Measurements from ENCODE around the gene MTERF4. TPM values are rescaled to one million over a fixed set of nuclear protein-coding genes. Genes with fewer than 3 reads are reported as not detected.

MTERF4 gene
- total and polyA plus RNA-seq, 2 of the 13 experiments (the other 11 are each of a cell fraction or from before 2014, with no cell fraction given): 50.5 to 59.8 TPM

- Histone ChIP-seq H3K79me2 (ENCODE audit: insufficient read depth, low read length) (no peaks in the 10 kb centered on the region), H3K27me3 (ENCODE audit: control insufficient read depth in 1 of 2, insufficient read depth in 2 of 2, low read length in 2 of 2) (peaks cover 19 to 51% of the 10 kb centered on the region in 2 experiments), H3K4me2 (ENCODE audit: low read depth, low read length) (no peak overlapping the region), H3K27ac (ENCODE audit: extremely low read length, insufficient read depth, low read length) (no peak overlapping the region), H3K4me1 (ENCODE audit: insufficient read depth, low read length) (peaks cover 16% of the 10 kb centered on the region; the same call in 1 of the 2 replicates), H3K4me3 (replicated peaks in 1 of 3; ENCODE audit: insufficient read depth in 1 of 3, low read depth in 2 of 3, low read length in 3 of 3) (no peak overlapping the region), H3K9me3 (ENCODE audit: low read length) (no peaks in the 10 kb centered on the region), H2AFZ (ENCODE audit: low read length) (no peak overlapping the region), H3K36me3 (replicated peaks in 1 of 2; ENCODE audit: control insufficient read depth in 1 of 2, insufficient read depth in 2 of 2, low read length in 2 of 2) (no peaks in the 10 kb centered on the region), H3K9ac (ENCODE audit: insufficient read depth, low read depth, low read length) (no peak overlapping the region), H4K20me1 (ENCODE audit: insufficient read depth, low read length) (no peaks in the 10 kb centered on the region; the same call in 1 of the 2 replicates)
- in situ Hi-C loops (cut with HindIII; ENCODE audit: extremely low pct_ligation_motif_present, low pct_unique_long_range_greater_than_20kb): no loop called here
- no TSS peak for BruUV-seq (replicated peaks)
- intact Hi-C loops (cut with micrococcal nuclease; ENCODE audit: unreplicated experiment): no loop called here
- TF ChIP-seq POGZ (CRISPR knock-in tag; IDR thresholded peaks at IDR 0.05) (no peak), ZNF891 (CRISPR knock-in tag; IDR thresholded peaks at IDR 0.05) (0 out of 2 replicates have a peak, but pooled peaks have one; percentile 8)
- FAIRE-seq (no peak), DNase-seq (ENCODE audit: low spot score) (no peak), ATAC-seq (no peak)
- CTCF ChIA-PET (ENCODE audit: low intra/inter-chr PET ratio, low total read pairs): no interaction called here
- POLR2A ChIA-PET: no interaction called here
- 61% methylated on average over 11 of the region's 28 CpGs for WGBS (ENCODE audit: low lambda C conversion rate)
Observed at GRCh38 chr2:241068942-241069810, 32.9 kb downstream of the MTERF4 start.

DNA sequence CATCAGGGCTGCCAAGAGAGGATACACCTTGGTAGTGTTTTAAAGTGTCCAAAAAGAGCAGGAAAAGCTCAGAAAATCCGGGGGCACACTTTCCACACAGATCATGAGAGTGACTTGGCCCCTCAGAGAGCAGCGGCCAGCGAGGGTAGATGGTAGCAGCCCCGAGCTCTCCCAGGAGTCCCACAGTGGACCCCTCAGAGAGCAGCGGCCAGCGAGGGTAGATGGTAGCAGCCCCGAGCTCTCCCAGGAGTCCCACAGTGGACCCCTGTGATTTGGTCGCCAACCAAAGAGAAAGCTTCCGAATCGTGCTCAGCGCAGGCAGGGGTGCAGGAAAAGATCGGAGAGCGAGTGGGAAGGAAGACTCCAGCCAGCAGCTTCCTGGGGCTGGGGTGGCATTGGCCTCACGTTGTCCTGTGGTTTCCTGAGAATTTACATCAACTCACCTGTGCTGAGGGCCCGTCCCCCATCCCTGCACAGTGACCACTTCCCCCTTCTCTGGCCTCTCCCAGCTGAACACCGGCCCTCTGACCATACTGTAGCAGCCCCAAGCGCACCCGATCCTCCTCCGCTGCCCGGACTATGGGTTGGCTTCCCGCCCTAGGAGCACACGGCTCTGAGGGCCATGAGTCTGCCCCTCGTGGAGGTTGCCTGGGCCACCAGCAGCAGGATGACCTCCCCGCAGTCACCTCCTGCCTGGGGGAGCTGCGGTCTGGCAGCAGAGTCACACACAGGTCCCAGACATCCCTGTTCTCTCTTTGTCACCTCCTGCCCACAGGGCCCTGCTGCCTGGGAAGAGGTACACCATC, 33.7 kb downstream of the MTERF4 start:
- H3K27me3 ChIP-seq (ENCODE audit: control insufficient read depth in 1 of 2, insufficient read depth in 2 of 2, low read length in 2 of 2): peaks cover 19 to 56% of the 10 kb centered on the region in 2 experiments
- no TSS peak for BruUV-seq (replicated peaks)
- H3K9ac ChIP-seq (ENCODE audit: insufficient read depth, low read depth, low read length): no peak overlapping the region
- H3K4me1 ChIP-seq (ENCODE audit: insufficient read depth, low read length): 0 out of 2 replicates have a peak, but pooled peaks cover 14% of the 10 kb centered on the region
- H3K4me2 ChIP-seq (ENCODE audit: low read depth, low read length): no peak overlapping the region
- H3K79me2 ChIP-seq (ENCODE audit: insufficient read depth, low read length): no peaks in the 10 kb centered on the region
- no peaks in the 10 kb centered on the region for H3K36me3 ChIP-seq (replicated peaks in 1 of 2; ENCODE audit: control insufficient read depth in 1 of 2, insufficient read depth in 2 of 2, low read length in 2 of 2)
- no peak overlapping the region for H3K27ac ChIP-seq (ENCODE audit: extremely low read length, insufficient read depth, low read length)
- in situ Hi-C loops (cut with HindIII; ENCODE audit: extremely low pct_ligation_motif_present, low pct_unique_long_range_greater_than_20kb) (no loop called here), intact Hi-C loops (cut with micrococcal nuclease; ENCODE audit: unreplicated experiment) (no loop called here)
- 50% methylated on average over 25 of the region's 25 CpGs for WGBS (ENCODE audit: low lambda C conversion rate)
- no peaks in the 10 kb centered on the region for H3K9me3 ChIP-seq (ENCODE audit: low read length)
- H4K20me1 ChIP-seq (ENCODE audit: insufficient read depth, low read length): no peaks in the 10 kb centered on the region; the same call in 1 of the 2 replicates
- no peak for DNase-seq (ENCODE audit: low spot score)
- FAIRE-seq: no peak
- TF ChIP-seq KDM5A (IDR thresholded peaks at IDR 0.05; ENCODE audit: borderline replicate concordance, low read length) (no peak), ZNF891 (CRISPR knock-in tag; IDR thresholded peaks at IDR 0.05) (0 out of 2 replicates have a peak, but pooled peaks have one; percentile 0)
- TF ChIP-seq, protein P1, sequence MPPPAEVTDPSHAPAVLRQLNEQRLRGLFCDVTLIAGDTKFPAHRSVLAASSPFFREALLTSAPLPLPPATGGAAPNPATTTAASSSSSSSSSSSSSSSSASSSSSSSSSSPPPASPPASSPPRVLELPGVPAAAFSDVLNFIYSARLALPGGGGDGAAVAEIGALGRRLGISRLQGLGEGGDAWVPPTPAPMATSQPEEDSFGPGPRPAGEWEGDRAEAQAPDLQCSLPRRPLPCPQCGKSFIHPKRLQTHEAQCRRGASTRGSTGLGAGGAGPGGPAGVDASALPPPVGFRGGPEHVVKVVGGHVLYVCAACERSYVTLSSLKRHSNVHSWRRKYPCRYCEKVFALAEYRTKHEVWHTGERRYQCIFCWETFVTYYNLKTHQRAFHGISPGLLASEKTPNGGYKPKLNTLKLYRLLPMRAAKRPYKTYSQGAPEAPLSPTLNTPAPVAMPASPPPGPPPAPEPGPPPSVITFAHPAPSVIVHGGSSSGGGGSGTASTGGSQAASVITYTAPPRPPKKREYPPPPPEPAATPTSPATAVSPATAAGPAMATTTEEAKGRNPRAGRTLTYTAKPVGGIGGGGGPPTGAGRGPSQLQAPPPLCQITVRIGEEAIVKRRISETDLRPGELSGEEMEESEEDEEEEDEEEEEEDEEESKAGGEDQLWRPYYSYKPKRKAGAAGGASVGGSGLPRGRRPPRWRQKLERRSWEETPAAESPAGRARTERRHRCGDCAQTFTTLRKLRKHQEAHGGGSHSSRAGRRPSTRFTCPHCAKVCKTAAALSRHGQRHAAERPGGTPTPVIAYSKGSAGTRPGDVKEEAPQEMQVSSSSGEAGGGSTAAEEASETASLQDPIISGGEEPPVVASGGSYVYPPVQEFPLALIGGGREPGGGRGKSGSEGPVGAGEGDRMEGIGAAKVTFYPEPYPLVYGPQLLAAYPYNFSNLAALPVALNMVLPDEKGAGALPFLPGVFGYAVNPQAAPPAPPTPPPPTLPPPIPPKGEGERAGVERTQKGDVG (CRISPR knock-in tag; IDR thresholded peaks at IDR 0.05; ENCODE audit: borderline replicate concordance): no peak
- no peak for ATAC-seq
- ChIA-PET POLR2A (no interaction called here), CTCF (ENCODE audit: low intra/inter-chr PET ratio, low total read pairs) (no interaction called here)
- H3K4me3 ChIP-seq (replicated peaks in 1 of 3; ENCODE audit: insufficient read depth in 1 of 3, low read depth in 2 of 3, low read length in 3 of 3): no peak overlapping the region
- no peak overlapping the region for H2AFZ ChIP-seq (ENCODE audit: low read length)
